GM13976 (cell line): Measurements from ENCODE around the gene XRCC4.

Source experiments
- DNase-seq: peaks from one replicate; pipeline ENCODE4 v3.0.0; 2012; ENCODE audit warnings: low spot score
- CTCF ChIP-seq: IDR thresholded peaks from 2 replicates; pipeline ENCODE4 v1.5.1; 2012; ENCODE audit warnings: borderline replicate concordance, mild to moderate bottlenecking; ENCODE audit not compliant: insufficient read depth; ENCODE audit errors: extremely low read depth, missing control alignments, control extremely low read depth
- in situ Hi-C: fragments of 300-500 bp; cut with MboI; formaldehyde crosslinking; loops from one replicate; pipeline ENCODE4 v1.12.0; 2022; ENCODE audit warnings: low sequenced_read_pairs, mixed read lengths, inconsistent platforms; ENCODE audit not compliant: unreplicated experiment

The XRCC4 gene

DNA sequence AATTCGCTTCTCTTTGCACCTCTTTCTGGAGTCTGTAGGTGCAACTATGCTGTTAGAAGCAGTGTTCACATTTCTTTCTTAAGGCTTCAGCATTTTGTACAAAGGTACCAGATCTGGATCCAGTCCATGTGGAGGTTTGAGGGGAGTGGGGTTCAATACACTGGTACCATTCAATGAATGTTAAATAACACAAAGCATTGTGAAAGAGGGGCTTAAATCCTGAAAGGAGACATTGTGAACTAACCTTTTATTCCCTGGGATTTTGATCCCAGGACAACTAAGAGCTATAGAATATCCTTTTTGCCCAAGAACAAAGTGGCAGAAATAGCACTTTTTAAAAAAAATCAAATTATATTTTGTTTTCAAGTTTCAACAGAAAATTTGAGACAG, 286.5 kb downstream of the XRCC4 start:
- TF ChIP-seq CTCF: no peak
- no peak for DNase-seq
- in situ Hi-C loops: no loop called here

GRCh38 chr5:83364312-83365299, 287.3 kb downstream of the XRCC4 start:
- DNase-seq: peak; percentile 6
- in situ Hi-C loops: no loop called here
- no peak for TF ChIP-seq CTCF

- in situ Hi-C loops: no loop called here
- DNase-seq: no peak
- no peak for TF ChIP-seq CTCF
These were observed 291.0 kb downstream of the XRCC4 start for GRCh38 chr5:83368319-83368718.

- no peak for DNase-seq
These were observed 291.5 kb downstream of the XRCC4 start for GRCh38 chr5:83368835-83369234.

DNA sequence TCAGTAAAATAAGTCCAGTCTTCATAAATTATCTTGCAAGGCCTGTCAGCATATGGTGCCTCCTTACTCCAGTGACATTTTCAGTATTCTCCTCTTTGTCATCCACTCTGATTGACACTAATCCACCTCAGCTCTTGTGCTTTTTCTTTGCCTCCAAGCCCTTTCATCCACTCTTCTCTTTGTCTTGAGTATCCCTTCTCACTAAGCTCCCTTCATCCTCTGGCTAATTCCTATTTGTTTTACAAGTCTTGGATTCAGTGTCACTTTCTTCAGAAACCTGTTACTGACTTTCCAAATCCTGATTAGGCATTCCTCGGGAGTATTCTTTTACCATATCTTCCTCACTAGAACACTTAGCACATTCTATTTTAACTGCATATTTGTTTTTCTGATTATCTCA, 293.6 kb downstream of the XRCC4 start:
- in situ Hi-C loops: no loop called here
- DNase-seq: no peak
- TF ChIP-seq CTCF: no peak

More at GRCh38 chr5:83368835-83369234, 291.5 kb downstream of the XRCC4 start:
- in situ Hi-C loops: no loop called here
- no peak for TF ChIP-seq CTCF

DNA sequence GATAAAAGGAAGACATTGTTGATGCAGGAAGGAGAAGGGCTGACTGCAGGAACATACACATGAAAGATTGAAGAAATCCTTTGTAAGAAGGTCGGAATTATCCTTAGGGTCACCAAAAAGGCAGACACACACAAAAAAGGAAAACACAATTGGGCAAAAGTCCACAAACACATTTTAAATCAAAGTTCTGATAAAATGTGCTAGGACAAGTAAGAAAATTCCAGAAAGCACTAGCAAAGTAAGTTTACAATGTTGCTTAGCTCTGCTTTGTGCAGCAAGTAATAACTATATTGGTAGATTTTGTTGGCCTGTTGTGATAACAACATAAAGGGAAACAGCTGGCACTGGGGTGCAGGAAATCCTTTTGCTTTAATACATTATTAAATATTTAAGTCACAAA, 294.4 kb downstream of the XRCC4 start:
- TF ChIP-seq CTCF: no peak
- DNase-seq: no peak
- in situ Hi-C loops: no loop called here
